T follicular helper cell (primary cell): ENCODE data around the gene ZNF324B.
A peak's percentile ranks its signal among the peaks of the same experiment; 100 is the strongest.
"Not testable (repeated sequence)": the region's sequence is repeated elsewhere in the genome, so short reads cannot be mapped to it uniquely, and the experiment has no call there.

Source experiments
- DNase-seq: peaks from one replicate; pipeline ENCODE4 v3.0.0-alpha.2; 2020; ENCODE audit warnings: low read depth

Gene ZNF324B

GRCh38 chr19:58480481-58480830 lies 29.0 kb downstream of the ZNF324B start:
- no peak for DNase-seq

GRCh38 chr19:58480831-58481230 lies 29.4 kb downstream of the ZNF324B start:
- no peak for DNase-seq

- DNase-seq = no peak
These were observed 30.9 kb downstream of the ZNF324B start for GRCh38 chr19:58482372-58482771.

GRCh38 chr19:58483776-58484175 lies 32.4 kb downstream of the ZNF324B start:
- DNase-seq = no peak

- DNase-seq = not testable (repeated sequence)
These were observed 32.9 kb downstream of the ZNF324B start for GRCh38 chr19:58484349-58484748.

- DNase-seq = no peak
These were observed 40.0 kb downstream of the ZNF324B start for GRCh38 chr19:58491393-58491792.

- no peak for DNase-seq
These were observed 40.8 kb downstream of the ZNF324B start for GRCh38 chr19:58492265-58492664.

- DNase-seq = no peak
These were observed 46.3 kb downstream of the ZNF324B start for GRCh38 chr19:58497634-58498170.

- DNase-seq = no peak
These were observed 47.0 kb downstream of the ZNF324B start for GRCh38 chr19:58498316-58499020.

- peak; percentile 87 for DNase-seq
These were observed 47.9 kb downstream of the ZNF324B start for GRCh38 chr19:58499021-58499927.

GRCh38 chr19:58500242-58500641 lies 48.8 kb downstream of the ZNF324B start:
- no peak for DNase-seq
